NCI-H1436 treated with DMSO at 0.1 percent for 48 hours (cell line): ENCODE results near the gene ATG9A.

Source experiments
- DNase-seq: peaks from one replicate; lab custom pipeline; 2025; lab: John Stamatoyannopoulos, UW

Gene ATG9A

GRCh38 chr2:219175928-219176817 is 53.3 kb downstream of the ATG9A start:
- no peak for DNase-seq

- DNase-seq = no peak
Observed at GRCh38 chr2:219175486-219175885, 54.0 kb downstream of the ATG9A start.

GRCh38 chr2:219174801-219175200 is 54.6 kb downstream of the ATG9A start:
- no peak for DNase-seq

- DNase-seq = no peak
Observed at GRCh38 chr2:219174146-219174545, 55.3 kb downstream of the ATG9A start.

DNA sequence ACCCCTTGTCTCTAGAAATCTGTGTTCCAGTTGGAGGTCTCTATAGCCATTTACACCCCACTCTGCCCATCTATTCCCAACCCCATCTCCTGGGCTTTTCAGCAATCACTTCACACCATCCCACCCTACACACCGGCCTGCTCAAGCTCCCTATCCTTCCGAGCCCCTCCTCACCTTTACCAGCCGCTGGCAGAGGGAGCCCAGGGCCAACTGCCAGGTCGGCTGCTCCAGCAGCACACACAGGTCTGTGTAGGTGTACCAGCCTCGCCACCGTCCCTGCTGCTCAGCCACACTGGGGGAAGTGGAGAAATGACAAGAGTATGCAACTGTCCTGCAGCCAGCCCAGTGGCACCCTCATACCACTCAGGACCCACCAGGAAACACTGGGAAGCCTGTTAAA is 56.3 kb downstream of the ATG9A start:
- no peak for DNase-seq

DNA sequence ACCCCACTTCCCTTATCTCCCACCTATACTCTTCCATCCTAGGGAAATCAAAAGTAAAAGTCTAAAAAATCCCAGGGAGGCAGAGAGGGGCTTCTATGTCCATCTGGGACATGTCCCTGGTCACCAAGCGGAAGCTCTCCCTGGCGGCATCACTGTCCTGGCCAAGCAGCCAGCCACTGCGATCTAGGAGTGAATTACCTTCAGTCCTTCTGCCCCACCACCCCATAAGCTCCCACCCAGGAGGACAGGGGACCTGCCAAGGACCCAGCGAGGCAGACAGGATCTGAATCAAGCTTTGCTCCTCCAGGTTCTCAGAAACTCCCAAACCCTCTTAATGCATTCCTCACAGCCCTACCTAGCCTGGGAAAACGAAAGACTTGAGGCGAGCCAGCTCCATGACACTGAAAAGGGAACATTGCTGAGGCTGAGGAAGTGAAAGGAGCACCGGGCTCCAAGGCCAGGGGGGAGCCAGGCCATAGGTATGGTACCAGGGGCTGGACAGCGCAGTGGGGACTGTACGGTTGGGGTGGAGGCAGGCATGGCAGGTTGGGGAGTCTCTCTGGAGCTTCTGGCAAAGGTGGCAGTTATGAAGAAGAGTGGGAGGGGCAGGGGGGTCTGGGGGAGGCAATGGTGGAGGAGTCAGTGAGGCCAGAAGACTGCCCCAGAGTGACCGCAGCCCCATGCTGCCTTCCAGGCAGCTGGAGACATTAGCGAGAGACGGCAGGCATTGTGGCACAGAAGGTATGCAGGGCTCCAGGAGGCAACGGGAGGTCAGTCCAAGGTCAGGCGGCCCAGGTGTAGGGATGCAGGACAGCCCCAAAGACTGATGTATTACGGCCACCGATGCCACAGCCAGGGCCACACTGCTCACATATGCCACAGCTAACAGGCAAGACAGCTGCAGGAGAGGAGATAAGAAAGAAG is 56.9 kb downstream of the ATG9A start:
- DNase-seq = no peak

DNA sequence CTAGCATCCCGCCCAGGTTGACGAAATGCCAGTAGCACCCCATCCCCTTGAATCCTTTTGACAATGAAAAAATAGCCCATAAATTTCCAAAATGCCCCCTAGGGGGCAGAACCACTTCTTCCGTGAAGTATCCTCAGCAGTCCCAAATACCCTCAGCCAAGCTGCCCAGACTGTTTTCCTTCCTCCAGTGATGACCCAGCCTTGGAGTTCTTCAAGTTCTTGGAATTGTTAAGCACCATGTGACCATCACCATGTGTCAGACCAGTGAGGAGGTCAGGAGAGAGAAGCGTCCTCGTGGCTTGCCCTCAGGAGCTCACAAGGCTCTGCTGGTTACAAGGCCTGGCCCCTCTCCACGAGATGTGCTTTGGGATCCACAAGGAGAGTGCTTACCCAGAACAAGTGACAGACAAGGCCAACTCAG is 58.2 kb downstream of the ATG9A start:
- no peak for DNase-seq

DNA sequence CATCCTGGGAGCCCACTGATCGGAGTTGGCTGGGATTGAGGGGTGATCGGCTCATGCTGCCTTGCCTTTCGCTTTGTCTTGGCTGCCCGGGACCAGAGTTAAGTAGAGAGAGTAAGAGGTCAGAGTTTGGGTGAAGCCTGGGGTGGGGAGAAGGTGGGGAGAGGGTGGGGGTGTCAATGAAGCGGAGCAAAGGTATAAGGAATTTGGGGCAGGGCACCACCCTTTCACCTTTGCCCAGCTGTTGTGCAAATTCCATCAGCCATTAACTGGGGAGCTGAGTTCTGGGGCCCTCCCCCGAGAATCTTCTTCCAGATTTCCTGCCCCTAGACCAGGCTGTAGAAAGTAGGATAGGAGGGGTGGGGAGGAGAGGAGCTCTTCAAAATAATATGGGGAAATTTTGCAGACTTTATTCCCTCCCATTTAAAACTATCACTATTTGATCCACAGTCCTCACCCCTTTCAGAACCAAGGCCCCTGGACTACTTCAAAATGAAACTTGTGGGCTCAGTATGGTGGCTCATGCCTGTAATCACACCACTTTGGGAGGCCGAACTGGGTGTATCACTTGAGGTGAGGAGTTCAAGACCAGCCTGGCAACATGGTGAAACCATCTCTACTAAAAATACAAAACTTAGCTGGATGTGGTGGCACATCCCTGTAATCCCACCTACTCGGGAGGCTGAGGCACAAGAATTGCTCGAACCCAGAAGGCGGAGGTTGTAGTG is 59.3 kb downstream of the ATG9A start, which contains the start of gene SLC23A3:
Gene SLC23A3, minus strand, starts transcription at position 100 of the 725 bp plus-strand sequence. Its CDS starts 45 bp downstream, at position 55.
- DNase-seq = no peak
